Bone marrow (tissue), 2 donors: Measurements from ENCODE around the gene TNS3.
"Not testable (repeated sequence)": the region's sequence is repeated elsewhere in the genome, so short reads cannot be mapped to it uniquely, and the experiment has no call there.

Experiments
- DNase-seq, 2 donors: peaks; one replicate each; lab custom pipeline; 2025; lab: John Stamatoyannopoulos, UW

TNS3 gene

DNA sequence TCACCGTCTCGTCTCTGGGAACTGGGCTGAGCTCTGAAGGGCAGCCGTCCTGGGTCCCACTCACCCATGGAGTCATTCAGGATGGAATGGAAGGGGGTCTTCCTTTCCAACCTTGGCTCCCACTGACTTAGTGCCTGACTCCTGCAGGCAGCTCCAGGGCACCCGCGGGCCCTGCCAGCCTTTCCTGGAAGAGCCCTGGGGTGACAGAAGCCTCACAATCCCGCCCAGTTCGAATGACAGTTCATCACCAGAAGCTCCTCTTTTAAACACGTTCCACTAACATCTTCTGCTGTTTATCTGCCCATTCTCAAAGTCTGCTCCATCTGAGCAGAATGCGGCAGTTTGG, 110.6 kb downstream of the TNS3 start:
- DNase-seq: no peak

DNA sequence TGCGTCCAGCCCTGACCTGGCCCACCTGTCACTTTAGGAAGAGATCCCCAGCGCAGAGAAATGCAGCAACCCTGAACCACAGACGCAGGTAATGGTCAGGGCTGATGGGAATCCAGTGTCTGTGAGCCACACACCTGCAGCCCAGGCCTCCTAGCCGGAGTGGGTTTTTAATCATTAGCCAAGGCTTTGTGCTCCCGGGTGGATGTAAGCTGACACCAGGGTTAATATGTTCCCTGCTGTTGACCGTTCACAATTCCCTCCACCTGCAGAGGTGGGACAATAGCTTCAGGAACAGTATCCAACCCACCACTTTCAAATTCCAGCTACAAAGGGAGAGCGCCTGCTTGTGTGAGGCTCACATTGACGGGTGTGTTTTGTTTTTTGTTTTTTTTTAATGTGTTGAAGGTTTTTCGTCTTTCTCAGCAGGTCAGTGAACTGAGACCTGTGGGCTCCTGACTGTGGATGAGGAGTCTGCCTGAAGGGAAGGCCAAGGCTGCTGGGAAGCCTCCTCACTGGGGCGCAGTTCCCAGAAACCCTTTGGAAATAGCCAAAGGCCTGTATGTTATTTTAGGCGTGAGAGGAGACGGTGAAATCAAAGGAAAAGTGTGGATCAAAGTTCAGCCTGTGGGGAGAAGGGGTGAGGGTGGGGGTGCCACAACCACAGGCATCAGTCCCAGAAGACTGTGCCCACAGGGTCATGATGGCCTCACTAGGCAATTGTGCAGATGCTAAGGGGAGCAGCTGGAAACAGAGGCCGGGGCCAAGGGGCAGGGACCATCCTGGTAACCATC, 111.1 kb downstream of the TNS3 start:
- DNase-seq: no peak

DNA sequence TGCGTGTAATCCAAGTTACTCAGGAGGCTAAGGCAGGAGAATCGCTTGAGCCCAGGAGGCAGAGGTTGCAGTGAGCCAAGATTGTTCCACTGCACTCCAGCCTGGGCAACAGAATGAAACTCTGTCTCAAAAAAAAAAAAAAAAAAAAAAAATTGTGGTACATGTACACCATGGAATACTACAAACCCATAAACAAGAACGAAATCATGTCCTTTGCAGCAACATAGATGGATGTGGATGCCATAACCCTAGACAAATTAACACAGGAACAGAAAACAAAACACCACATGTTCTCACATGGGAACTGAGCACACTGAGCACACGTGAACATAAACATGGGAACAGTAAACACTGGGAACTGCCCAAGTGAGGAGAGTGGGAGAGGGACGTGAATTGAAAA, 112.1 kb downstream of the TNS3 start:
- DNase-seq: not testable (repeated sequence)

DNA sequence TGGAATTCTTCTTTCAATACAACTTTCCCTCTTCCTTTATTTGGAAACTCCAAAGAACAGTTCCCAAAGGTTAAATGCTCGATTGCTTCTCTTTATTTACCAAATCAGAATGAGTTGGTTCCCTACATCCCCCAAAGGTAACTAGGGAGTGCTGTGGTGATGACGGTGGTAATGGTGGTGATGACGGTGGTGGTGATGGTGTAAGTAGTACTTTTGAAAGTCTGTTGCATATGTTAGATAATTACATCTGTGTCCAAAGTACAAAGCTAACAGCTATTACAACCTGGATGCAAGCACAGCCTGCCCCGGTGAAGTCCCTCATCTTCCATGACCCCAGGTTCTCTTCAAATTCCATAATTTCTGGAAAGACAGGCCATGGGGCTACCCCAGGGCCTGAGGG, 115.1 kb downstream of the TNS3 start:
- DNase-seq: no peak

DNA sequence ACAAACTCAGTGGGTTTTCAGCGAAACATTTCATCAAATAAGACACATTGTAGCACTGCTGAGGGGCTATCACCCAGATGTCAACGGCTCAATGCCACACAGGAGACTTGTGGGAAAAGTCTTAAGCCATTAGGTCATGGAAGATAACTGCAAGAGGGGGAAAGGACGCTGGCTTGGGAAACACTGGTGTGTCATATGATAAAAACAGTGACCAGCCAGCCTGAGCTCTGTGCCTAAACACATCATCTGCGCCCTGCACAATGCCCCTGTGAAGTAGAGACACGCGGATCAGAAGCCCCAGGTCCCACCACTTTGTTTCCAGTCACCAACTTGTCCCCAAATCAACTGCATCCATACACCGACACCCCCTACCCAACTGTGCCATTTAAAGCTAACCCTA, 116.7 kb downstream of the TNS3 start:
- no peak for DNase-seq

DNA sequence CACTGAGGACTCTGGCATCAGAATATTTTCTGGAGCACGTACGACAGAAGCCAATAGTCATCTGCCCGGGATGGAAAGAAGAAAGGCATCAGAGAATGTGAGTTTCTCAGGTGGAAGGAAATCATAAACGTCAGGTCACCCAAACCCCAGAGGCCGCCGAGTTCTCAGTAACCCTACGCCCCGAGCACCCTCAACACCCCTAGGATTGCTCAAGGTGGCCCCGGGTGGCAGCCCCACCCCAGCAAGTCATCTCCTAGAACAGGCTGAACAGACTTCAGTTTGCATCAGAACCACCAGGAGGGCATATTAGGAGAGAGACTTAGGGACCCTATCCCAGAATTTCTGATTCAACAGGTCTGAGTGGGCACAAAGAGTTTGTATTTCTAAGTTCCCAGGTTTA, 117.6 kb downstream of the TNS3 start:
- DNase-seq: no peak

DNA sequence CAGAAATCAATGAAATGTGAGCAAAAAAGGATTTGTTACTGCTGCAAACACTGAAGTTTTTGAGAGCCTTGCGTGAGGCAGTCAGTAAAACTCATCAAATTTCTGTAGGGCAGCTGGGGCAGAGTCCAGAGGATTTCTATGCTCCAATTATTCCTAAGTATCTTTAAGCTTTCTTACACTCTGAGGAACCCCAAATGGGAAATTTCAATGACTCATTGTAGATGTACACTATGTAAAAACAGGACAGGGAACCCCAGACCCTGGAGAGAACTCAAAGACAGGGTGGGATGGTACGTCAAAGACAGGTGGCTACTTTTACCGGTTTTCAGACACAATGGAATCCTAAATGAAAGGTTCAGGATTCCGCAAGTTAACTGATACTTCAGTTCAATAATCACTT, 120.2 kb downstream of the TNS3 start:
- no peak for DNase-seq

DNA sequence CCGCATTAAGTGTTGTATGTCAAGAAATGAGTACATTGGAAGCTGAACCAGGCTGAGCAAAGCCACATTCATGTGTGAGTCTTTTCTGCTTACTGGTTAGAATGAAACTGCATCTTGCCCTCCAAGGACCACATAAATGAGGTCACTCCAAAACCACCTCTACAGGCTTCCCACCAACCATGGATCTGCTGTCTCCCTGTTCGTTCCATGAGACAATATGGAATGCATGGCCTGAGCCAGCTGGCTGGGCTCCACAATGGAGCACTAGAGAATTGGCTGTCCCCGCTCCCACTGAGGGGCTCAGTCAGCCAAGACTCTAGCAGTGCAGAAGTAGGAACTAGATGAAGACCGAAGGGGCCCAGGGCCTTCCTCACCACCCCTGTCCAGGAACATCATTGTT, 120.8 kb downstream of the TNS3 start:
- DNase-seq: no peak

DNA sequence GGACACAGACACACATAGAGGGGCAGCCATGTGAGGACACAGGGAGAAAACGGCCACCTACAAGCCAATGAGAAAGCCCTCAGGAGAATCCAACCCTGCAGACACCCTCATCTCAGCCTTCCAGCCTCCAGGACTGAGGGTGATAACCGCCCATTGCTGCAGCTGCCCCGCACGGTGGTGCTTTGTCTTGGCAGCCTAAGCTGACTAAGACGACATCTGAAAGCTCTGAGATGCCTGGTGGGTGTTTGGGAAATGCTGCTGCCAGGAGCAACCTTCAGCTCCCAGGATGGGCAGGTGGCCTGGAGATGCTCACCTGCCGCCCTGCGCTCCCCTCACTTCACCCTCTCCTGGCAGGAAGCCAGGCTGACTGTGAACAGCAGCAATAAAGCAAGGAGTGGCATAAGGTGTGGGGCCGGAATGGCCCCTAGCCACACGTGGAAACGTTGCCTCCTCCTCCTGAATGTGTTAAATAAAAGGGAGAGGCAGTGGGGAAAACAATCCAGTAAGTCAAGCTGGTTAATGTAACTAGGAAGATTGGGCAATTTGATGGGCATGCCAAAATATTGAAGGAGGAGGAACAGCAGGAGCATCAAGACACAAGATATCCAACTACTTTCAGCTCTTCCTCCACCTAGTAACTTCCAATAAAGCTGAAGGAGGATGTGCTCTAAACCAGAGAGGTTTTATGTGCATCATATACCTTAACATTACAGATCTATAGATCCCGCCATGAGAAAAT, 121.5 kb downstream of the TNS3 start:
- DNase-seq: no peak

DNA sequence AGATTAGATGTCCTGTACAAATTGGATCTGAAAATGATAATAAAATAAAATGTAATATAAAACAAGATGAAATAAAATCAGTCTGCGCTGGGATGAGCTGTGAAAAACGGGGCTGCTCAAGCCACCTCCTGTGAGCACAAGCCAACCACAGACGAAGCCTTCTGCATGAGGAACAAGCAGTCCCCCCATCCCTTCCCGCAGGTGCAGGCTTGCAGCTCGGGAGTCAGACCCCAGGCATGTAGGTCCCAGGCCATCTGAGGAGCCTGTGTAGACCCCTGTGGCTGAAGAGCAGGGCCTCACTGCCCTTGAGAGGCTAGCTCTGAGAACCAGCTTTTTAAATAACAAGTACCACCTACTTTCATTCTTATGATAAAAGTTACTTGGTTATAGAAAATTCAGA, 123.4 kb downstream of the TNS3 start:
- DNase-seq: no peak

DNA sequence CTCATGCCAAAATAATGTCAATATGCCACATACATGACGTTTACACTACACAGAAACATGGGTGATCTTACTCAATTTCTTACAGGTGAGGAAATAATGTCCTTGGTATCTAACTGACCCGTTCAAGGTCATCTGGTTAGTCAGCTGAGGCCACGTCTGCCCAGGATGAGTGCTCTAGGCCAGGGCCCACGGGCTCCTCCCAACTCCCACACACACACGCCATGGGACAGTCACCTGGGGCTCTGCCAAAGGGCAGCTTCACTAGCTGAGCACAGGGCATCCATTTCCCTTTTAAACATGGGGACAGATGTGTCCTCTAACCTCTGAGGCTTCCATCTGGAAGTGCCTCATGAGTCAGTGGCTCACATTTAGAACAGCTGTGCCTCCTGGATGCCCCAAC, 123.9 kb downstream of the TNS3 start:
- DNase-seq: no peak

DNA sequence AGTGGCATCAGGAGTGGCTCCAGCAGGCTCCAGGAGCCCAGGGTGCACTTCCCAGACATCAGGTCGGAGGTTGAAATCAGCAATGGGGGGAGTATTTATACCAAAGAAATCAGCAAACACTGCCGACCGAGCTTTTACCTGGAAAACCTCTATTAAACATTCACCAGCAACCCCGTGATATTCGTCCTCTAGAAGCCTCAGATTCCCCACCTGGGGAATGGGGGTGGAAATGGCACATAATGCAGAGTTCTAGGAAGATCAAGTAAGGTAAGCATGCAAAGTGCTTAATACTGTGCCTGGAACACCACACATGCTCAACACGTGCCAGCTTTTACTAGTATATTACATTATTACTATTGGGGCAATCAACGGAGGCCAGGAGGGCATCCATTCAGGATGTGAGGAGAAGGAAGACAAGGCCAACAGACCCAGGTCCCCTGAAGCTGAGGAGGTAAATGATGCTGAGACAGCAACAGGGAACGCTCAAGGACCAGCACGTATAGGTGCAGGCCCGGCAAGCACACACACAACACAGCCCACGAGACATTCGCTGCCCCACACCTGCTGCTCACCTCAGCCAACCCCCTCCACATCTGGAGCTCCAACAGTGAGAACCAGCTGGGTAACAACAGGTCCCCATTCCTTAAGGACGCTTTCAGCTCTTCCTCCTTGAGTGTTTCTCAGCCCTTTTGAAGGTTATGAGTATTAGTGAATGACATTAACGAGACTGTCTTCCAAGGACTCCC, 125.5 kb downstream of the TNS3 start:
- DNase-seq: no peak

DNA sequence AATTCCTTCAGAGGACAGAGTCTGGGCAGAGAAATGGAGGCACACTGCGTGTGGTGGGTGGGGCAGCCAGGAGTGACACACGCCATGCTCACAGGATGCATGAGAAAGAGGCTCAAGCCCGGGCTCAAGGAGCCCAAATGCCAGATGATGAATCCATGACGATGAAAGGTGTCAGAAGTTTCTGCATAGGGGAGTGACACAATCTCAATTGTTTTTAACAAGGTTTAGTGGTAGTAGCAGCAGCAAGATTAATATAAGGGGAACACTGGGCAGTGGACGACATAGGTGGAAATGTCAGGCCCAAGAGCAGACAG, 126.1 kb downstream of the TNS3 start:
- DNase-seq: no peak

DNA sequence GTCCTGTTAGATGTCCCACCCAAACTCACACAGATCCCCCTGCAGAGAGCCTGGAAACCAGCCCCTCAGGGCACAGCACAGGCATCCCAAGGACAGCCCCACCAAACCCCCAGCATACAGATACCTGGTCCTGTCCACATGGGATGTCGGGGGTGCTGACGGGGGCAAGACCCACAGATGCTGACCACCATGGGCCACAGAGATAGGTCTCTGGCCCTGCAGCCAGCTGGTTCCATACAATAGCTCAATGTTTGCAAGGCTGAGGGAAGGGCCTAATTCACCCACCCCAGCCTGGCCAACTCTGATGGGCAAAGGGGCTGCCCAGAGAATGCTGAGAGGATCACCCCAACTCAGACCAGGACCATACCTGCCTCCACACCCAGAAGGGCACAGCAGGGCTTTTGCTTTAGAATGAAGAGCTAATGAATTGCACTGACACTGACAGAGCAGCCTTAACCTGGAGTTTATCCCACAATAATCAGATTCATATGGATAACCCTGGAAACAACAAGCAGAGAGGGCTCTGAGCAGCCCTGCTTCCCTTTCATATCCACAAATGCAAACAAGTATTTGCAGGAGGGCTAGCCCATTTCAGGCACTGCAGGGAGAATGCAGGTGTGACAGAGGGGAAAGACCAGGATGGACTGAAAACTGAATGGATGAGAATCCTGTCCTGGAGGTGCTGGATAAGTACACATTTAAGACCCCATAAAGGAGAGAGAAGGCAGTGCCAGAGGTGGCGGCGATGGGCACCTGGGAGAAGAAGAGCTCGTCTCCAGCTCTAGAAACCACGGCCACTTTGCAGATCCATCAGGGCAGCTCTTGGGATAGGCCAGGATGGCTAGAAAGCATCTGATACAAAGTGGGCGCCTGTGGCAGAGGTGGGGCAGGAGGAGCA, 126.7 kb downstream of the TNS3 start:
- DNase-seq: no peak

DNA sequence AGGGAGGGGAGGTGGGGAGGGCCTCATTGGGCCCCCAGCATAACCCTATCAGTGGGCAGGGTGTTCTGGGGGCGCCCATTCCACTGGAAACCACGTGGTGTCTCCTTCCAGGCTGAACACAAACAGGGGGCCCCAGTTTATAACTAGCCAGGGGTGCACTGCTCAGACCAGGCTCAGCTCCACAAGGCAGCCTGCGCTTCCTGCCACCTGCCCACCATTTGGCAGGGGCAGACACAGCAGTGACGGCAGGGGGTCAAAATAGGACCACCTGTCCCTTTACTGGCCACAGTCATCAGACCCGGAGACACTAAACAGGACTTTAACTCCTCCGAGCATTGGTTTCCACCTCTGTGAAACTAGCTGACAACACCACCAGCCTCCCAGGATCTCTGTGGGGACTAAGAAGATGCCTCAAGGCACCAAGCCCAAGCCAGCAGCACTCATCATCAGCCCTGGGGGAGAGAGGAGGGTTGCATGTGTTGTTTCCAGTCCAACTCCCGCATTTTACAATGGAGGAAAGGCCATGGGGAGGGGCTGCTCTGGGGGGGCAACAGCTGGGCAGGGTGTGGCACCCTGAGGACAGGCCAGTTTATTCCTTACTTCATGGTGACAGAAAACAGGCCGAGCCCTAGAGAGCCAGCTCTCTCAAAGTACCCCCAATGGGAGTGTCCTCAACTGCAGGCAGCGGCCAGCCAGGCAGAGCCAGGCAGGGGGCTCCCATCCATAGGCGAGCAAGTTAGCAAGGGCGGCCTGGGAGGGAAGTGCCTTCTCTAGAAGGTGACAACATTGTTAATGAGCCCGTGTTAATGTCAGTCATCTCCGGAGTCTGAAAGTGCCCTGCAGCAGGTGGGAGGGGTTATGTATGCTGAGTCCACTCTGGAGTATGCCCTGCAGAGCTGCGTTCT, 127.6 kb downstream of the TNS3 start:
- DNase-seq: no peak

DNA sequence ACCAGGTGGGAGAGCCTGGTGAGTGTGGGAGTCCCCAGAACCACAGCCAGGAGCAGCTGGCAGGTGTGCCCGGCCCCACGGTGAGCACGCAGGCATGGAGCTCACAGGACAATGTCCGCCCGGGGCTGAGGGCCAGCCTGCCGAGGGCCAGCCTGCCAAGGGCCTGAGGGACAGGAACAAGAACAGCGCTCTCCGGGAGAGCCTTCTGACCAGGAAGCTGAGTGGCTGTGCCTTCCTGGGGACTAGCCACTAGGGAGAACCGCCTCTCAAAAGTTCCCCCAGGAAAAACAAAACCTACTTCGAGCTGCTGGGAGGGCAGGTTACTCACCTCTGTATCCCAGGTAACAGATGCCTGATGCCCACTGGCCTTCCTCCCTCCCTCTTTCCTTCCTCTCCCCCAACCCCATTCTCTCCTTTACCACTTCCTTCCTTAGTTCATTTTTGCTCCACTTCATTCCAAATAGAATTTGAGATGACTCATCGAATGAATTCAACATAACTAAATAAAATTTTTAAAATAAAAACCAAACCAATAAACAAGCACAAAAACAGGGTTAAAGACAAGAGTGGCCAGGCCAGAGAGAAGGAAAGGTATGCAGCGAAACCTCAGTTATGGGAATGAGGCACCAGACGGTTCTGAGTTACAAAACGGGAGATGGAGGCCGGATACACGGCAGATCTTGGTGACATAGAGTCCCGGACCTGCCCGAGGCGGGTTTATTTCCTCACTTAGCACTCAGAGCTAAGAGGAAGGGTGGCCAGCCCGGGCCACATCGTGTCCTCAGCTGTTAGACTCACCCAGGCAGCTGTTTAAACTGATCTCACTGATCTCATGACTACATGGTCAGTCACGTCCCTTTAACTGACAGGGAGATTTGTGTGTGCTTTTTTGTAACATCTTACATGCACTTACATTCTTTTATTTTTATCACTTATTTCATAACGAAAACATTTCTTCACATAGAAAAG, 128.5 kb downstream of the TNS3 start:
- DNase-seq: peak; percentile 9 to 23

DNA sequence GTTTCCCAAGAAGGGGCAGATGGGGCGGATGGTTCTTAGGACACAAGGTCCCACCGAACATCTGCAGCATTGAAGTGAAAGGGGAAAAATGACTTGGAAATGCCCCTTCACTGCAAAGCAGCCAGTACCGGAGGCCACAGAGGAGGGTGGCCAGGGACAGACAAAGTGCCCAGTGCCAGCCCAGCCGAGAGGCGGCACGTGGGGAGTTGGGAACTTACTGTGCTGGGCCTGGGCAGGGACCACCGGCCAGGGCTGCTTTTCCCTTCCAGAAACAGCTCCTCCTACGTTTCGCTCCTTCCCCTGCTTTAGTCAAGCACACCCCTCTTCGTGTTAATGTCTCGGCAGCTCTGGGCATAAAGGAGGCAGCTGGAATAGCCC, 129.2 kb downstream of the TNS3 start:
- no peak for DNase-seq

DNA sequence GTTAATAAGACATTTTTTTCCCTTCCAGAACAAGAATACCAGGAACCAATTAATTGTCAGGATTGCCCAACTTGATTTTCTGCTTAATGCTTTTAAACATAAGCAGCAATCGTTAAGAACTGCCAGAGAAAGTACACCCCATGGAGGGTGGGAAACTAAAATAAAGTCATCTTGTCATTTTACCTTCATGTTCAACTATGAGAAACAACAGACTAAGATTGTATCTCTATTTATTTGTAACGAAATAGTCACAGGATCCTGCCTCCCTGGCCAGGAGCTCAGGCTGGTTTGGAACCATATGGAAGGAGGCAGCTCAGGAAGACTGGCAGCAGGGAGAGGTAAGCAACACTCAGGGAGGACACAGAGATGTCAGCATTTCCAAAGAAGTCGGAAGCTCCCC, 129.6 kb downstream of the TNS3 start:
- DNase-seq: no peak

DNA sequence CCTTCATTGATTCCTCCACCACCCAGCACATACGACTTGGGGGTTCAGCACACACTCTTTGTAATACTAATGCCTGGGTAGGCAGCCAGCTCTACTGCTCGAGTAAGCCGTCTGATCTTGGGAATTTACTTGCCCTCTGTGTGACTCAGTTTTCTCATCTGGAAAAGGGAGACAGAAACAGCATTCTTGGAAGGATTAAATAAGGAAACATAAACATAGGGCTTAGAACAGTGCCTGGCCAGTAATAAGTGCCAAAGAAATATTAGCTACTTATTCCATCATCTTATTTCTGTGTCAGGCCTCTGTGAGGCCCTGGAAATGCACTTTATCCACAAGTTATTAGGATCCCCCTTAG, 130.1 kb downstream of the TNS3 start:
- DNase-seq: no peak
